ENCODE data around the gene C1GALT1C1.
A peak's percentile ranks its signal among the peaks of the same experiment; 100 is the strongest.
"Not testable (repeated sequence)": the region's sequence is repeated elsewhere in the genome, so short reads cannot be mapped to it uniquely, and the experiment has no call there.

C1GALT1C1 gene

DNA sequence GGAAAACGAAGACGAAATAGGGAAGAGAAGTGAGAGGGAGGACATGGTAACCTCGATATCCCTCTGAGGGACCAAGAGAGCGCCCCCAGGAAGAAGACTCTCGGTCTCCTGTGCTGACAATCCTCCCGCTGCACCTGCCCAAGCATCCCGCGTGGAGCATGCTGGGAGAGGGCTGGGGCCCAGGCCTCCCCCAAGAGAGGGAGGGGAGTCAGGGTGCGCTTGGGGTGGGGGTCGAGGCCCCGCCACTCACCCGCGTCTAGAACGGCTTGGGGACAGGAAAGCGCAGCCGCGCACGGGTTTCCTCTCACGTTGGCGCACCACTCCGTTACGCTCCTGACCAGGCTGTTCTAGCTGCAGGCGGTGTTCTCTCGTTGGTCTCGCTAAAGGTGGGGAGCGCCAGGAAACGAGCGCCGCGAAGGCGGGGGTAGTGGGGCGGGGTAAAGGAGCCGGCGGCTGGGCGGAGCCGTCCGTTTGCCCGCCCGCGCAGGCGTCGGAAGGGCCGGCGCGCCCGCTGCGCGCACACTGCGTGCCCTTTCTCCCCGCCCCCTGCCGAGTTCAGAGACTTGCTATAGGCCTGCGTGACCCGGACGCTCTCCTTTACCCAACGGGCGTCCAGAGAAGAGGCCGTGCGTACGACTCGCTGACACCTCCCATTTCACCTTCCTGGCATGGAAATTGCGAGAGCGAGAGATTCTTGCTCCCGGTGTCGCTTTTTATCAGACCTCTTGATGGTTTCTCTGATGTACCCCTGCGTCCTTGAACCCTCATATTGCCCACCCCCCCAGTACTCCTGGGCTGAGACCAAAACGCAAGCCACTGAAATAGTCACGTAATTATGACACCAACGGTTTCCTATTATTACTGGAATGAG is at the start of gene C1GALT1C1:
TSS of gene C1GALT1C1 (minus strand) at position 388 of the 871 bp plus-strand sequence. CDS start 2,888 bp downstream, outside the sequence.
- Histone ChIP-seq H3K36me3 (ENCODE audit: control insufficient read depth in 1 of 2, insufficient read depth in 2 of 2, low read length in 2 of 2) (no peaks in the 10 kb centered on the region), H3K4me1 (ENCODE audit: control insufficient read depth in 1 of 2, insufficient read depth in 2 of 2, low read length in 2 of 2) (no peaks in the 10 kb centered on the region), H3K4me3 (ENCODE audit: low read depth in 1 of 2, low read length in 2 of 2) (peak within 1 kb of the TSS; percentile 70 to 86), H3K9me3 (ENCODE audit: control insufficient read depth in 1 of 2, low read length in 2 of 2) (no peaks in the 10 kb centered on the region), H3K27me3 (ENCODE audit: low read depth, low read length) (no peaks in the 10 kb centered on the region), H3K27ac (ENCODE audit: low read length) (peak within 1 kb of the TSS; percentile 84)

- Histone ChIP-seq H3K27me3 (ENCODE audit: low read depth, low read length) (no peaks in the 10 kb centered on the region), H3K4me3 (ENCODE audit: low read depth in 1 of 2, low read length in 2 of 2) (no peak overlapping the region), H3K4me1 (ENCODE audit: control insufficient read depth in 1 of 2, insufficient read depth in 2 of 2, low read length in 2 of 2) (no peaks in the 10 kb centered on the region), H3K9me3 (ENCODE audit: control insufficient read depth in 1 of 2, low read length in 2 of 2) (no peaks in the 10 kb centered on the region), H3K27ac (ENCODE audit: low read length) (no peak overlapping the region), H3K36me3 (ENCODE audit: control insufficient read depth in 1 of 2, insufficient read depth in 2 of 2, low read length in 2 of 2) (no peaks in the 10 kb centered on the region)
Observed at GRCh38 chrX:120677004-120677652, 47.3 kb upstream of the C1GALT1C1 start.

DNA sequence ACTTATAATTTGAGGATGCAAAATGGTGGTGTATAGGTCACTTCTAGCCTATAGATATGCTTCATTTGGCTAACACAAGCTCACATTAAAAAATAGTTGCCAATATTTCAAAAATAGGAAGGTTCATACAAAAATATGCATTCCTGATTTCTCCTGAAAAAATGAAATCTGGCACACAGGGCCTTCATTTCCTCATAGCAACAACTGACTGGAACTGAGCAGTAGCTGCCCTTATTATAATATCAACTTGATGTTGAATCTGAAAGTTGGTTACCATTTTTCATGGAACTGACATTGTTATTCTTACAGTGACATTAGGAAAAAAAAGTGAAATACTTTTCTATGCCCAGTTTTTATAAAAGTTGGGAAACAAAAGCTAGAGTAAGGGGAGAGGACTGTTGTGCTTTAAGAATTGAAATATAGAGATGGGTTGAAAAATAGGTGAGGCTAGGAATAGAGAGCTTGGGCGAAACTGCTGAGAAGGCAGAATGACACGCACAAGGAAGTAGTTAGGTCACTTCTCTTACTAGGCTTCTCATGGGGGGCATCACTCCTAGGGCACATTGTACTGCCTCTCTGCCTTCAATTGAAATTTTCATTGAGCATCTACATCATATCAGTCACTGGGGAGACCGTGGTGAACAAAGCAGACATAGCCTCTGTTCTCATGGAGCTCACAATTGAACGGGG is 43.1 kb upstream of the C1GALT1C1 start:
- H3K36me3 ChIP-seq (ENCODE audit: control insufficient read depth in 1 of 2, insufficient read depth in 2 of 2, low read length in 2 of 2) = peaks cover 0 to 4% of the 10 kb centered on the region in 2 donors
- no peak overlapping the region for H3K4me3 ChIP-seq (ENCODE audit: low read depth in 1 of 2, low read length in 2 of 2)
- no peak overlapping the region for H3K27ac ChIP-seq (ENCODE audit: low read length)
- no peaks in the 10 kb centered on the region for H3K9me3 ChIP-seq (ENCODE audit: control insufficient read depth in 1 of 2, low read length in 2 of 2)
- H3K4me1 ChIP-seq (ENCODE audit: control insufficient read depth in 1 of 2, insufficient read depth in 2 of 2, low read length in 2 of 2) = no peaks in the 10 kb centered on the region
- H3K27me3 ChIP-seq (ENCODE audit: low read depth, low read length) = no peaks in the 10 kb centered on the region

GRCh38 chrX:120672389-120672788 is 42.5 kb upstream of the C1GALT1C1 start:
- no peaks in the 10 kb centered on the region for H3K27me3 ChIP-seq (ENCODE audit: low read depth, low read length)
- no peaks in the 10 kb centered on the region for H3K4me1 ChIP-seq (ENCODE audit: control insufficient read depth in 1 of 2, insufficient read depth in 2 of 2, low read length in 2 of 2)
- peaks cover 0 to 4% of the 10 kb centered on the region in 2 donors for H3K36me3 ChIP-seq (ENCODE audit: control insufficient read depth in 1 of 2, insufficient read depth in 2 of 2, low read length in 2 of 2)
- no peaks in the 10 kb centered on the region for H3K9me3 ChIP-seq (ENCODE audit: control insufficient read depth in 1 of 2, low read length in 2 of 2)
- H3K27ac ChIP-seq (ENCODE audit: low read length) = no peak overlapping the region
- H3K4me3 ChIP-seq (ENCODE audit: low read depth in 1 of 2, low read length in 2 of 2) = no peak overlapping the region

DNA sequence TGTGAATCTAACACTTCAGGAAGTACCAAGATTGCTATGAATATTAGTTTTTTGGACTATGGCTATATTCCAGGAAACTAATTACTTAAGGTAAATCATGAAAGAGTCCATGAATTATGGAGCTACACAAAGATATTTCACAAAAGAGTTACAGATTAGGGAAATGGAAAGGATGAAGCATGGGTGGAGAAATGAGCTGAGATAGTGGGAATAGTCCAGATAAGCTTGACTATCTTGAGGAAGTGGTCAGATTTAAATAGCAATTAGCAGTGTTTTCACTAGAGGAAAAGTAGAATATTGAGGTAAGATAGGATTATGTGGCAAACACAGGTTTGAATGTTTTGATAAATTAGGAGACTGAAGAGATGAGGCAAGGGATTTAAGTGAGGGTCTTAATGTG is 42.1 kb upstream of the C1GALT1C1 start:
- no peaks in the 10 kb centered on the region for H3K4me1 ChIP-seq (ENCODE audit: control insufficient read depth in 1 of 2, insufficient read depth in 2 of 2, low read length in 2 of 2)

DNA sequence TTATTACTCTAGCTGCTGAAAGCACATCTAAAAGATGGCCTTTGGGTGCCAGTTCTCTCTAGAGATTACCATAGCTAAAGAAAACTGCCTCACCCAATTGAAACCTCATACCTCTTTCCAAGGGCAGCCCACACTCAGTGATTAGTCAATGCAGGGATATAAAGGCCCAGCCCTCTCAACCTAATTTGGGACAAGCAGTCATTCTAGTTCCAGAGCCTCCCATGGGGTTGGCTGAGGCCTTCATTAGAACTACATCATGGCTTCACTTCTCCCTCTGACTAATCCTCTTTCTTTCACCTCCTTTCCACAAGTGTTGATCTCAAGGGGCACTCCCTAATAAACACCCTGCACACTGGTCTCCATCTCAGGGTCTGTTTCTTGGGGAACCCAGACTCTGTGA is 38.5 kb upstream of the C1GALT1C1 start:
- Histone ChIP-seq H3K27ac (ENCODE audit: low read length) (no peak overlapping the region), H3K4me3 (ENCODE audit: low read depth in 1 of 2, low read length in 2 of 2) (no peak overlapping the region), H3K27me3 (ENCODE audit: low read depth, low read length) (no peaks in the 10 kb centered on the region), H3K36me3 (ENCODE audit: control insufficient read depth in 1 of 2, insufficient read depth in 2 of 2, low read length in 2 of 2) (peaks cover 0 to 4% of the 10 kb centered on the region in 2 donors), H3K4me1 (ENCODE audit: control insufficient read depth in 1 of 2, insufficient read depth in 2 of 2, low read length in 2 of 2) (no peaks in the 10 kb centered on the region), H3K9me3 (ENCODE audit: control insufficient read depth in 1 of 2, low read length in 2 of 2) (no peaks in the 10 kb centered on the region)

More for the DNA sequence above, 42.1 kb upstream of the C1GALT1C1 start:
- no peak overlapping the region for H3K27ac ChIP-seq (ENCODE audit: low read length)
- H3K27me3 ChIP-seq (ENCODE audit: low read depth, low read length) = no peaks in the 10 kb centered on the region
- H3K4me3 ChIP-seq (ENCODE audit: low read depth in 1 of 2, low read length in 2 of 2) = no peak overlapping the region
- H3K36me3 ChIP-seq (ENCODE audit: control insufficient read depth in 1 of 2, insufficient read depth in 2 of 2, low read length in 2 of 2) = peaks cover 0 to 4% of the 10 kb centered on the region in 2 donors
- H3K9me3 ChIP-seq (ENCODE audit: control insufficient read depth in 1 of 2, low read length in 2 of 2) = no peaks in the 10 kb centered on the region

DNA sequence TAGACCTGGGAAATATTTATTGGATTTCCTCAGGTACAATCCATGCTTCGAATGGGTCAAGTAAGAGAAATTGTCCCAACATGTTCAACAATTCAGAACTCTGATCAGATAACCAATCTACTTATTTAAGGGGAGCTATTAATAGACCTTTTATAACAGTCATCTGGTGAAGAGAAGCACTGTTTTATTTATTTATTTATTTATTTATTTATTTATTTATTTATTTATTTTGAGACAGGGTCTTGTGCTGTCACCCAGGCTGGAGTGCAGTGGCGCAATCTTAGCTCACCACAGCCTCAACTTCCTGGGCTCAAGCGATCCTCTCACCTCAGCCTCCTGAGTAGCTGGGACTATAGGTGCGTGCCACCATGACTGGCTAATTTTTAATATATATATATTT is 34.7 kb upstream of the C1GALT1C1 start:
- H3K27ac ChIP-seq (ENCODE audit: low read length); H3K27me3 ChIP-seq (ENCODE audit: low read depth, low read length); H3K4me3 ChIP-seq (ENCODE audit: low read depth in 1 of 2, low read length in 2 of 2); H3K9me3 ChIP-seq (ENCODE audit: control insufficient read depth in 1 of 2, low read length in 2 of 2); H3K36me3 ChIP-seq (ENCODE audit: control insufficient read depth in 1 of 2, insufficient read depth in 2 of 2, low read length in 2 of 2); H3K4me1 ChIP-seq (ENCODE audit: control insufficient read depth in 1 of 2, insufficient read depth in 2 of 2, low read length in 2 of 2): not testable (repeated sequence)

GRCh38 chrX:120664081-120664480 is 34.2 kb upstream of the C1GALT1C1 start:
- no peaks in the 10 kb centered on the region for H3K36me3 ChIP-seq (ENCODE audit: control insufficient read depth in 1 of 2, insufficient read depth in 2 of 2, low read length in 2 of 2)

GRCh38 chrX:120662662-120663061 is 32.8 kb upstream of the C1GALT1C1 start:
- Histone ChIP-seq H3K27ac (ENCODE audit: low read length) (no peak overlapping the region), H3K4me1 (ENCODE audit: control insufficient read depth in 1 of 2, insufficient read depth in 2 of 2, low read length in 2 of 2) (no peaks in the 10 kb centered on the region), H3K4me3 (ENCODE audit: low read depth in 1 of 2, low read length in 2 of 2) (no peak overlapping the region), H3K36me3 (ENCODE audit: control insufficient read depth in 1 of 2, insufficient read depth in 2 of 2, low read length in 2 of 2) (no peaks in the 10 kb centered on the region), H3K27me3 (ENCODE audit: low read depth, low read length) (no peaks in the 10 kb centered on the region), H3K9me3 (ENCODE audit: control insufficient read depth in 1 of 2, low read length in 2 of 2) (no peaks in the 10 kb centered on the region)

More at GRCh38 chrX:120664081-120664480, 34.2 kb upstream of the C1GALT1C1 start:
- Histone ChIP-seq H3K27me3 (ENCODE audit: low read depth, low read length) (no peaks in the 10 kb centered on the region), H3K4me1 (ENCODE audit: control insufficient read depth in 1 of 2, insufficient read depth in 2 of 2, low read length in 2 of 2) (no peaks in the 10 kb centered on the region), H3K27ac (ENCODE audit: low read length) (no peak overlapping the region), H3K4me3 (ENCODE audit: low read depth in 1 of 2, low read length in 2 of 2) (no peak overlapping the region), H3K9me3 (ENCODE audit: control insufficient read depth in 1 of 2, low read length in 2 of 2) (no peaks in the 10 kb centered on the region)

DNA sequence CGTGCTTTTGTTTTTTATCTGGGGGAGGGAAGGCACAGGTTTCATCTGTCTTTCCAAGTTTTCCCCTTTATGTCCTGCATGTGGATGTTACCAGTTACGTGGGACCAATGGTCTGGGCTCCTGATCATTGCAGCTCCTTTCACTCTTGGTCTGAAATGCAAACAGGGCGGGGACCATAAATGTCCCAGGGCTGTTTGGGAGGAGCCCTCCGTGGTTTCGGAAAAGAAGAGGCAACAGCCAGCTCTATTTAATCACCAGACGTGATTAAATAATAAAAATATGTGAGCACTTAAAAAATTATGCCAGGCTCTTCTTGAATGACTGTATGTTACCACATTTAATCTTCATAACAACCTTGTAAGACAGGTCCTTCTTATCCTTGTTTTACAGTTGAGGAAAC is 30.8 kb upstream of the C1GALT1C1 start:
- no peaks in the 10 kb centered on the region for H3K9me3 ChIP-seq (ENCODE audit: control insufficient read depth in 1 of 2, low read length in 2 of 2)
- H3K27ac ChIP-seq (ENCODE audit: low read length) = no peak overlapping the region
- H3K4me3 ChIP-seq (ENCODE audit: low read depth in 1 of 2, low read length in 2 of 2) = no peak overlapping the region
- no peaks in the 10 kb centered on the region for H3K36me3 ChIP-seq (ENCODE audit: control insufficient read depth in 1 of 2, insufficient read depth in 2 of 2, low read length in 2 of 2)
- no peaks in the 10 kb centered on the region for H3K4me1 ChIP-seq (ENCODE audit: control insufficient read depth in 1 of 2, insufficient read depth in 2 of 2, low read length in 2 of 2)
- H3K27me3 ChIP-seq (ENCODE audit: low read depth, low read length) = no peaks in the 10 kb centered on the region

DNA sequence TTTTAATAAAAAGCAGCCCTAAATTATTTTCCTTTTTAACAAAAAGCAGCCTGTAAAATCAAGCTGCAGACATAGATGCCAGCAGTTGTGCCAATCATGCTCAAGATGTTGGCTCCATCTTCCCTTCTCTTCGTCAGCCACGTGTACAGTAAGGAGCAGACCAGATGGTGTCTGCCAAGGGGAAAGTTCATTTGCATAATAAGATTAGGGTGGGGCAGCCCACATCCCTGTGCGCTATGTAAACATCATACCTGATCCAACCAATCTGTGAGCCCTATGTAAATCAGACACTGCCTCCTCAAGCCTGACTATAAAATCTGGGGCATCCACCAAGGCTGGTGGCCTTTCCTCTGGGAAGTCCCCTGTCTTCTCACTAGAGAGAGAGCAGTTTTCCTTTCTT is 23.1 kb upstream of the C1GALT1C1 start:
- no peaks in the 10 kb centered on the region for H3K36me3 ChIP-seq (ENCODE audit: control insufficient read depth in 1 of 2, insufficient read depth in 2 of 2, low read length in 2 of 2)
- H3K9me3 ChIP-seq (ENCODE audit: control insufficient read depth in 1 of 2, low read length in 2 of 2) = no peaks in the 10 kb centered on the region
- no peaks in the 10 kb centered on the region for H3K27me3 ChIP-seq (ENCODE audit: low read depth, low read length)
- no peak overlapping the region for H3K27ac ChIP-seq (ENCODE audit: low read length)
- no peak overlapping the region for H3K4me3 ChIP-seq (ENCODE audit: low read depth in 1 of 2, low read length in 2 of 2)
- no peaks in the 10 kb centered on the region for H3K4me1 ChIP-seq (ENCODE audit: control insufficient read depth in 1 of 2, insufficient read depth in 2 of 2, low read length in 2 of 2)
